Measurements from ENCODE around the gene CHSY1.

DNA sequence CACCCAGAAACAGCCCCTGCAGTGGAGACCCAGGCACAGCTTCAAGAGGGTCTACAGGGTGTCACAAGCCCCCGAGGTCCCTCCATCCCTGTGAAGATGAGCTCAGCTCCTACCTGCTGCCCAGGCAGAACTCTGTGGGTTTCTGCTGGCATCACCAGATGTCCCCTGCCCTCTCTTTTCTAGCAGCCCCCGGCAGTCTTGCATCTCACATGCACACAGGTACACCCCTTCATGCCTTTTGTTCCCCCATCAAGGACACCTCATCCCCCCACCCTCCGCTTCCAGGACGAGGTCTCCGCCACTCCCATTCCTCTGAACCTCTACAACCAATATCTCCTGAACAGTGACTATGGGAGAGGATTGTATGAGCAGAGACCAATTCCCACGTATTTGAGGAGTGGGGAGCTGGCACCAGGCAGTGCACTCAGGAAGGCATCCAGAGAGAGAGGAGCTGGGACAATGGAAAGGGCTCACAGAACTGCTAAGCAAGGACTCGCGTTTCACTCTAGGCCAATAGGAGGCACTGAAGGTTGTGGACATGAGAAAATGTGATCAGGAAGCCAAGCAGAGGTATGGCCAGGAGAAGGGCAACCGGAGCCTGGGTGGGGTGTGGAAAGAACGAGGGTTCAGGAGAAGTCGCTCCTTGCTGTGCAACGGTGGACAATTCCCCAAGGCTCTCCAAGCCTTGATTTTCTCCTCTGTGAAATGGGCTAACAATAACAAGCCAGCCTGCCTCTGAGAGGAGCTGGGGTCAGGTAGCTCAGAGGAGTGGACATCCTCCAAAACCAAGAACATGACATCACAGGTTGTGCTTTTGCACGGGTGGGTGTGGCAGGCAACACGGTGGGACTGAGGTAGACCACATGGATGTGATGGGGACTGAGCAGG is 115.2 kb downstream of the CHSY1 start:
- TF ChIP-seq SMC3 (IDR thresholded peaks at IDR 0.05; ENCODE audit: borderline replicate concordance, low read length) (no peak), JUND (IDR thresholded peaks at IDR 0.05; ENCODE audit: low read depth, low read length) (no peak), TCF3 (IDR thresholded peaks at IDR 0.05; ENCODE audit: borderline replicate concordance, insufficient read depth, low read depth, low read length) (no peak), TAF1 (IDR thresholded peaks at IDR 0.05; ENCODE audit: borderline replicate concordance, low read depth, low read length) (no peak), CHD1 (IDR thresholded peaks at IDR 0.05; ENCODE audit: low read depth, low read length) (no peak)
- TF ChIP-seq, protein P1, sequence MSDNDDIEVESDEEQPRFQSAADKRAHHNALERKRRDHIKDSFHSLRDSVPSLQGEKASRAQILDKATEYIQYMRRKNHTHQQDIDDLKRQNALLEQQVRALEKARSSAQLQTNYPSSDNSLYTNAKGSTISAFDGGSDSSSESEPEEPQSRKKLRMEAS (IDR thresholded peaks at IDR 0.05; ENCODE audit: low read depth, low read length), result no peak
- TF ChIP-seq, protein P2, sequence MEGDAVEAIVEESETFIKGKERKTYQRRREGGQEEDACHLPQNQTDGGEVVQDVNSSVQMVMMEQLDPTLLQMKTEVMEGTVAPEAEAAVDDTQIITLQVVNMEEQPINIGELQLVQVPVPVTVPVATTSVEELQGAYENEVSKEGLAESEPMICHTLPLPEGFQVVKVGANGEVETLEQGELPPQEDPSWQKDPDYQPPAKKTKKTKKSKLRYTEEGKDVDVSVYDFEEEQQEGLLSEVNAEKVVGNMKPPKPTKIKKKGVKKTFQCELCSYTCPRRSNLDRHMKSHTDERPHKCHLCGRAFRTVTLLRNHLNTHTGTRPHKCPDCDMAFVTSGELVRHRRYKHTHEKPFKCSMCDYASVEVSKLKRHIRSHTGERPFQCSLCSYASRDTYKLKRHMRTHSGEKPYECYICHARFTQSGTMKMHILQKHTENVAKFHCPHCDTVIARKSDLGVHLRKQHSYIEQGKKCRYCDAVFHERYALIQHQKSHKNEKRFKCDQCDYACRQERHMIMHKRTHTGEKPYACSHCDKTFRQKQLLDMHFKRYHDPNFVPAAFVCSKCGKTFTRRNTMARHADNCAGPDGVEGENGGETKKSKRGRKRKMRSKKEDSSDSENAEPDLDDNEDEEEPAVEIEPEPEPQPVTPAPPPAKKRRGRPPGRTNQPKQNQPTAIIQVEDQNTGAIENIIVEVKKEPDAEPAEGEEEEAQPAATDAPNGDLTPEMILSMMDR (IDR thresholded peaks at IDR 0.05 in 2 of 3, conservative IDR thresholded peaks at IDR 0.05 in 1 of 3; ENCODE audit: control insufficient read depth in 2 of 3, extremely low read depth in 1 of 3, insufficient read depth in 1 of 3, low read depth in 3 of 3, low read length in 3 of 3), result no peak

Measured in GM12878 (cell line).